Panc1 (cell line): ENCODE results near the gene IGLON5. TPM values are rescaled to one million over a fixed set of nuclear protein-coding genes. Genes with fewer than 3 reads are reported as not detected.

Experiments
- ATAC-seq: fragments of 200-7000 bp; cut with Tn5 transposase; 2 replicates; pipeline ENCODE4 v1.9.1; 2020; ENCODE audit warnings: mild to moderate bottlenecking, moderate library complexity
- BruUV-seq: library from RNA; stranded (reverse); fragments of 400-500 nt; replicated peaks from 2 replicates; lab custom pipeline; 2021; lab: Mats Ljungman, UMichigan
- CTCF ChIA-PET: fragments of 300-600 bp; sonication (Branson Sonifier 250); formaldehyde crosslinking; loops from one replicate; lab custom pipeline; 2022; ENCODE audit warnings: antibody characterized with exemption; lab: Charles Lee
- POLR2A ChIA-PET: fragments of 300-600 bp; sonication (Branson Sonifier 250); formaldehyde crosslinking; loops from one replicate; lab custom pipeline; 2022; ENCODE audit warnings: antibody characterized with exemption; lab: Charles Lee
- DNase-seq: peaks from one replicate; pipeline ENCODE4 v3.0.0-alpha.2; 2010; ENCODE audit warnings: low read depth, low spot score
- H3K27ac ChIP-seq: 2 replicates; pipeline ENCODE4 v1.5.1; 2011; ENCODE audit warnings: mild to moderate bottlenecking, low read length, inconsistent platforms
- H3K27me3 ChIP-seq: fragments of 200-500 bp; sonication (Bioruptor generic); 2 replicates; pipeline ENCODE4 v1.6.0; 2014; ENCODE audit warnings: low read length, inconsistent platforms; ENCODE audit not compliant: control insufficient read depth, insufficient read depth
- H3K36me3 ChIP-seq: fragments of 200-500 bp; sonication (Bioruptor generic); 2 replicates; pipeline ENCODE4 v1.5.1; 2014; ENCODE audit warnings: inconsistent platforms, mild to moderate bottlenecking, low read length, moderate library complexity; ENCODE audit not compliant: control insufficient read depth, insufficient read depth
- H3K4me1 ChIP-seq: 2 replicates; pipeline ENCODE4 v1.5.1; 2011; ENCODE audit warnings: inconsistent platforms, mild to moderate bottlenecking, low read length, moderate library complexity; ENCODE audit not compliant: control insufficient read depth, insufficient read depth
- H3K4me3 ChIP-seq, 2 experiments: 2 replicates each; pipeline ENCODE4 v1.5.1; 2011 to 2012; ENCODE audit warnings: low read depth in 2 of 2, low read length in 2 of 2, mild to moderate bottlenecking in 2 of 2, inconsistent platforms in 1 of 2, moderate library complexity in 1 of 2
- H3K9me3 ChIP-seq: fragments of 200-500 bp; sonication (Bioruptor generic); 2 replicates; pipeline ENCODE4 v1.5.1; 2014; ENCODE audit warnings: low read depth, mild to moderate bottlenecking, inconsistent platforms, low read length, moderate library complexity; ENCODE audit not compliant: control insufficient read depth, insufficient read depth
- POLR2AphosphoS5 ChIP-seq: IDR thresholded peaks from 2 replicates; pipeline ENCODE4 v1.6.1; 2012; ENCODE audit warnings: mild to moderate bottlenecking, low read depth, low read length, moderate library complexity
- SIN3A ChIP-seq: IDR thresholded peaks from 2 replicates; pipeline ENCODE4 v1.6.1; 2012; ENCODE audit warnings: low read depth, mild to moderate bottlenecking, low read length, moderate library complexity, borderline replicate concordance; ENCODE audit not compliant: insufficient read depth
- TCF7L2 ChIP-seq: IDR thresholded peaks from 2 replicates; pipeline ENCODE4 v1.6.1; 2011; ENCODE audit warnings: mild to moderate bottlenecking, low read depth, low read length, inconsistent platforms
- in situ Hi-C: cut with HindIII; loops from 2 replicates; pipeline ENCODE4 v1.10.0; 2016; ENCODE audit warnings: low sequenced_read_pairs, low pct_unique_long_range_greater_than_20kb
- intact Hi-C: fragments of 100-400 bp; cut with micrococcal nuclease; formaldehyde crosslinking; loops from one replicate; pipeline ENCODE4 v1.10.0; 2022; ENCODE audit not compliant: unreplicated experiment
- total RNA-seq: library from RNA; stranded (reverse); gene quantifications from one replicate; pipeline ENCODE4 v1.2.1, GENCODE V29; 2021; ENCODE audit not compliant: unreplicated experiment
- TF ChIP-seq, protein P1 (sequence below), 2 experiments: IDR thresholded peaks; 2 replicates each; pipeline ENCODE4 v1.6.1; 2011 to 2012; ENCODE audit warnings: low read depth in 2 of 2, control low read depth in 1 of 2, low read length in 1 of 2, mild to moderate bottlenecking in 1 of 2, moderate library complexity in 1 of 2; ENCODE audit not compliant: insufficient read depth in 1 of 2
- TF ChIP-seq, protein P2 (sequence below): fragments of 450-650 bp; IDR thresholded peaks from 2 replicates; pipeline ENCODE4 v1.5.1; 2017; ENCODE audit warnings: mild to moderate bottlenecking

Gene IGLON5
- total RNA-seq, 1 experiment from 2014 or later = 0.13 TPM

DNA sequence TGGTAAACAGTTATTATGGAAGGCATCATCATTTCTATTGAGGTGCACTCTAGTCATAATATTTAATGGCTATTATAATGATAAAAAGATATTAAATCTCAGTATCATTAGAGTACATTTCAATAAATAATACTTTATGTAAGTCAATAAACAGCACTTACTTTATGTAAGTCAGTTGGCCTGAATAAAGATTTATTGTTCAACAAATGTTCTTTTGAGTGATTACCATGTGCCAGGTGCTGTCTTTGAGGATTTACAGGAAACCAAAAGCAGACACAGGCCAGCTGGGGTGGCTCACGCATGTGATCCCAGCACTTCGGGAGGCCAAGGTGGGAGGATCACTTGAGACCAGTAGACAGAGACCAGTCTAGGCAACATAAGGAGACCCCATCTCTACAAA is 66.0 kb downstream of the IGLON5 start:
- H3K36me3 ChIP-seq = no peaks in the 10 kb centered on the region
- intact Hi-C loops = no loop called here
- TF ChIP-seq POLR2AphosphoS5 (no peak), SIN3A (no peak), TCF7L2 (no peak)
- TF ChIP-seq, protein P1, sequence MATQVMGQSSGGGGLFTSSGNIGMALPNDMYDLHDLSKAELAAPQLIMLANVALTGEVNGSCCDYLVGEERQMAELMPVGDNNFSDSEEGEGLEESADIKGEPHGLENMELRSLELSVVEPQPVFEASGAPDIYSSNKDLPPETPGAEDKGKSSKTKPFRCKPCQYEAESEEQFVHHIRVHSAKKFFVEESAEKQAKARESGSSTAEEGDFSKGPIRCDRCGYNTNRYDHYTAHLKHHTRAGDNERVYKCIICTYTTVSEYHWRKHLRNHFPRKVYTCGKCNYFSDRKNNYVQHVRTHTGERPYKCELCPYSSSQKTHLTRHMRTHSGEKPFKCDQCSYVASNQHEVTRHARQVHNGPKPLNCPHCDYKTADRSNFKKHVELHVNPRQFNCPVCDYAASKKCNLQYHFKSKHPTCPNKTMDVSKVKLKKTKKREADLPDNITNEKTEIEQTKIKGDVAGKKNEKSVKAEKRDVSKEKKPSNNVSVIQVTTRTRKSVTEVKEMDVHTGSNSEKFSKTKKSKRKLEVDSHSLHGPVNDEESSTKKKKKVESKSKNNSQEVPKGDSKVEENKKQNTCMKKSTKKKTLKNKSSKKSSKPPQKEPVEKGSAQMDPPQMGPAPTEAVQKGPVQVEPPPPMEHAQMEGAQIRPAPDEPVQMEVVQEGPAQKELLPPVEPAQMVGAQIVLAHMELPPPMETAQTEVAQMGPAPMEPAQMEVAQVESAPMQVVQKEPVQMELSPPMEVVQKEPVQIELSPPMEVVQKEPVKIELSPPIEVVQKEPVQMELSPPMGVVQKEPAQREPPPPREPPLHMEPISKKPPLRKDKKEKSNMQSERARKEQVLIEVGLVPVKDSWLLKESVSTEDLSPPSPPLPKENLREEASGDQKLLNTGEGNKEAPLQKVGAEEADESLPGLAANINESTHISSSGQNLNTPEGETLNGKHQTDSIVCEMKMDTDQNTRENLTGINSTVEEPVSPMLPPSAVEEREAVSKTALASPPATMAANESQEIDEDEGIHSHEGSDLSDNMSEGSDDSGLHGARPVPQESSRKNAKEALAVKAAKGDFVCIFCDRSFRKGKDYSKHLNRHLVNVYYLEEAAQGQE (IDR thresholded peaks at IDR 0.05; ENCODE audit: insufficient read depth in 1 of 2, low read depth in 2 of 2, low read length in 1 of 2) = no peak
- TF ChIP-seq, protein P2, sequence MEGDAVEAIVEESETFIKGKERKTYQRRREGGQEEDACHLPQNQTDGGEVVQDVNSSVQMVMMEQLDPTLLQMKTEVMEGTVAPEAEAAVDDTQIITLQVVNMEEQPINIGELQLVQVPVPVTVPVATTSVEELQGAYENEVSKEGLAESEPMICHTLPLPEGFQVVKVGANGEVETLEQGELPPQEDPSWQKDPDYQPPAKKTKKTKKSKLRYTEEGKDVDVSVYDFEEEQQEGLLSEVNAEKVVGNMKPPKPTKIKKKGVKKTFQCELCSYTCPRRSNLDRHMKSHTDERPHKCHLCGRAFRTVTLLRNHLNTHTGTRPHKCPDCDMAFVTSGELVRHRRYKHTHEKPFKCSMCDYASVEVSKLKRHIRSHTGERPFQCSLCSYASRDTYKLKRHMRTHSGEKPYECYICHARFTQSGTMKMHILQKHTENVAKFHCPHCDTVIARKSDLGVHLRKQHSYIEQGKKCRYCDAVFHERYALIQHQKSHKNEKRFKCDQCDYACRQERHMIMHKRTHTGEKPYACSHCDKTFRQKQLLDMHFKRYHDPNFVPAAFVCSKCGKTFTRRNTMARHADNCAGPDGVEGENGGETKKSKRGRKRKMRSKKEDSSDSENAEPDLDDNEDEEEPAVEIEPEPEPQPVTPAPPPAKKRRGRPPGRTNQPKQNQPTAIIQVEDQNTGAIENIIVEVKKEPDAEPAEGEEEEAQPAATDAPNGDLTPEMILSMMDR = no peak
- no peaks in the 10 kb centered on the region for H3K4me1 ChIP-seq
- POLR2A ChIA-PET = no interaction called here
- H3K27me3 ChIP-seq = no peaks in the 10 kb centered on the region
- H3K27ac ChIP-seq = no peak overlapping the region
- H3K4me3 ChIP-seq = no peak overlapping the region
- no peaks in the 10 kb centered on the region for H3K9me3 ChIP-seq
- CTCF ChIA-PET = no interaction called here
- in situ Hi-C loops = no loop called here
- DNase-seq (no peak), ATAC-seq (no peak)
- no TSS peak for BruUV-seq

DNA sequence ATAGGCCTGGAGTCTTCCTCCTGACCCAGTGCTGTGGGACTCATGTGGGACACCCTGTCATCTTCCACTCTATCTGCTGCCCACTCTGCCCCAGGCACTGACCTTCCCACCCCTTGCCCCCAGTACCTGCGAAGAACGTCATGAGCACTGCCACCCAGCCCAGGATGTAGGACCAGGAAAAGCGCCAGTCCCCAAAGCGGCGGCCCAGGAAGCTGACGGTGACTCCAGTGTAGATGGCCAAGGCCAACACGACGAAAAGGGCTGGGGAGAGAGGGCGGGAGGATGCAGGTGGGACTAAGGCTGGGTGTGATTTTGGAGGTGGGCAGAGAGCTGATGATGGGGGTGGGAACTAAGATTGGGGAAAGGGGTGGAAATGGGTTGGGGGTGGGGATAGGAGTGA is 68.9 kb downstream of the IGLON5 start:
- H3K36me3 ChIP-seq = no peaks in the 10 kb centered on the region
- intact Hi-C loops = no loop called here
- H3K4me3 ChIP-seq = no peak overlapping the region
- ChIA-PET CTCF (no interaction called here), POLR2A (no interaction called here)
- in situ Hi-C loops = no loop called here
- no TSS peak for BruUV-seq
- no peak overlapping the region for H3K27ac ChIP-seq
- no peaks in the 10 kb centered on the region for H3K9me3 ChIP-seq
- H3K4me1 ChIP-seq = no peaks in the 10 kb centered on the region
- TF ChIP-seq, protein P2 = no peak
- TF ChIP-seq TCF7L2 (no peak), POLR2AphosphoS5 (no peak), SIN3A (no peak)
- TF ChIP-seq, protein P1 (IDR thresholded peaks at IDR 0.05; ENCODE audit: insufficient read depth in 1 of 2, low read depth in 2 of 2, low read length in 1 of 2) = no peak
- DNase-seq (no peak), ATAC-seq (no peak)
- H3K27me3 ChIP-seq = no peaks in the 10 kb centered on the region

Other genes with a start within 250 kb of the IGLON5 start
- not detected for gene KLK13, start 246.6 kb upstream of the IGLON5 start, total RNA-seq
- not detected for gene KLK14, start 228.8 kb upstream of the IGLON5 start, total RNA-seq
- gene CTU1, start 203.2 kb upstream of the IGLON5 start, total RNA-seq = 9.3 TPM
- not detected for gene SIGLEC9, start 186.7 kb upstream of the IGLON5 start, total RNA-seq
- not detected for gene SIGLEC7, start 169.3 kb upstream of the IGLON5 start, total RNA-seq
- 0.13 TPM for gene CD33, start 86.6 kb upstream of the IGLON5 start, total RNA-seq
- not detected for gene SIGLECL1, start 60.6 kb upstream of the IGLON5 start, total RNA-seq
- 3.3 TPM for gene VSIG10L, start 30.5 kb downstream of the IGLON5 start, total RNA-seq
- 66.2 TPM for gene ETFB, start 54.7 kb downstream of the IGLON5 start, total RNA-seq
- 0.95 TPM for gene CLDND2, start 57.4 kb downstream of the IGLON5 start, total RNA-seq
- 0.23 TPM for gene NKG7, start 61.0 kb downstream of the IGLON5 start, total RNA-seq
- not detected for gene LIM2, start 76.3 kb downstream of the IGLON5 start, total RNA-seq
- not detected for gene C19orf84, start 78.9 kb downstream of the IGLON5 start, total RNA-seq
- gene SIGLEC10, start 106.0 kb downstream of the IGLON5 start, total RNA-seq = not detected
- gene SIGLEC8, start 146.8 kb downstream of the IGLON5 start, total RNA-seq = not detected
- gene CEACAM18, start 166.9 kb downstream of the IGLON5 start, total RNA-seq = not detected
- gene SIGLEC12, start 190.2 kb downstream of the IGLON5 start, total RNA-seq = not detected
- gene SIGLEC6, start 220.0 kb downstream of the IGLON5 start, total RNA-seq = not detected